Activated T-helper 1 cell treated with Interleukin-2 at 50 U/mL for 16 hours (primary cell): ENCODE results near the gene TENM4.

Experiments
- DNase-seq: peaks from one replicate; pipeline ENCODE4 v3.0.0-alpha.2; 2020; ENCODE audit warnings: low read depth

Gene TENM4

GRCh38 chr11:79055856-79056631, 384.8 kb downstream of the TENM4 start:
- DNase-seq, result no peak

DNA sequence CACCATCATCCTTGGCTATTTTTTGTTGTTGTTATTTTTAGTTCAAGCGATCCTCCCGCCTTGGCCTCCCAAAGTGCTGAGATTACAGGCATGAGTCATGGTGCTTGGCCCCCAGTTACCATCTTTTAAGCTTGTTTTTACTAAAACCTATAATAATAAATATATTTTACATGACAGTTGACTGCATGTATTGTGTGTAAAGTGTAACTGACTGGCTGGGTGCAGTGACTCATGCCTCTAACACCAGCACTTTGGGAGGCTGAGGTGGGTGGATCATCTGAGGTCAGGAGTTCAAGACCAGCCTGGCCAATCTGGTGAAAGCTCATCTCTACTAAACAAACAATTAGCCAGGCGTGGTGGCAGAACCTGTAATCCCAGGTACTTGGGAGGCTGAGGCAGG, 386.2 kb downstream of the TENM4 start:
- DNase-seq, result no peak

GRCh38 chr11:79052544-79052943, 388.3 kb downstream of the TENM4 start:
- no peak for DNase-seq

GRCh38 chr11:79050786-79051185, 390.0 kb downstream of the TENM4 start:
- no peak for DNase-seq

GRCh38 chr11:79049741-79050179, 391.1 kb downstream of the TENM4 start:
- DNase-seq, result no peak

DNA sequence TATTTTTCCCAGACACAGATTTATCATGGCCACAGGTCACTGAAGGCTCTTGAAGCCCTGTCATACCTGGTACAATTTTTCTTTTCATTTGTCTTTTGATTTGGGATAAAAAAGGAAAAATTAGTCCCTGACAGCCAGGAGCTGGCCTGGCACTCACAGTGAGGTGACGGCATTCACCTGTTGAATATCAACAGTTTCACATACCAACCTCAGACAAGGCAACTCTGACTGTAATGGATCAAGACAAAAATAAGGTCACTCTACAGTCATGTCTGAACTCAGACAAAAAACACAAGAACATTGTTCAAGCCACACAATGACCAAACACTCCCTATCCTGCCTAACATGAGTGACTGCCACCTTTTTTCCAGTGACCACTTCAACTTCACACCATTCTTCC, 392.9 kb downstream of the TENM4 start:
- no peak for DNase-seq

- no peak for DNase-seq
These were observed 393.5 kb downstream of the TENM4 start for GRCh38 chr11:79047321-79047720.

- DNase-seq, result no peak
These were observed 394.5 kb downstream of the TENM4 start for GRCh38 chr11:79046366-79046765.

GRCh38 chr11:79045800-79046304, 395.0 kb downstream of the TENM4 start:
- no peak for DNase-seq

GRCh38 chr11:79045018-79045799, 395.6 kb downstream of the TENM4 start:
- no peak for DNase-seq

DNA sequence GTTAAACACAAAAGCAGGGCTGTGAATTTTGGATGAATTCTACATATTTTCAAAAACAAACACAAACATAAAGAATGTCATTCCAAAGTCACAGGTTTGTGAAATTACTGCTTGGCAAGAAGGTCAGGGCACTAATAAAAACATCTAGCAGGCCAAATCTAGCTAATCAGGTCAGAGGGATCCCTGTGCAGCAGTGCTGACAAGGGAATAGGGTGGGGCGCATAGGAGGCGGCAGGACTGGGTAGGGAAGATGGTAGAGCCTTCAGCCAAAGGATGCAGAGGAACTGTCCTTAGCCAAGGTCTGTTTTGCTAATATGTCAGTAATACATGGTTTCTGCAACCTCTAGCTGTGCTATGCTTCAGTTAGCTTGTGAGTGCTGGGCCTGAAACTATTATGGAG, 396.6 kb downstream of the TENM4 start:
- no peak for DNase-seq

- DNase-seq, result no peak
These were observed 397.1 kb downstream of the TENM4 start for GRCh38 chr11:79043726-79044125.

GRCh38 chr11:79042824-79043223, 398.0 kb downstream of the TENM4 start:
- DNase-seq, result no peak

DNA sequence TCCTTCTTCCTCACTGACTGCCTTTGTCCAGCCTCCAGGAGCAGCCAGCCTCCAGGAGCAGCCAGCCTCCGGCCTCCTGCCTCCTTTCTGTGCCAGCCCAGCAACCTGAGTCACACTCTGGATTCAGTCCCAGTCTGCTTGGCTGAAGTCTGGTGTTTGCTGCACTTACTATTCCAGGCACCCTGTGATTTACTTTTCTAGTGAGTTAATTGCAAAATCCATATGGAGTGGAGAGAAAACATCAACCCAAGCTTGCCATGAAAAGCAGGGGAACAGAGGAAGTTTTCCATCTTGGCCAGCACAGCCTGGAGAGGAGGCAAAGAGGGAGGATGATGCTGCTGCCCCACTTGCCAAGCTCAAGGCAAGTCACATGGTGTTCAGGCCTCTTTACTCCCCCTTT, 400.5 kb downstream of the TENM4 start:
- DNase-seq, result no peak

DNA sequence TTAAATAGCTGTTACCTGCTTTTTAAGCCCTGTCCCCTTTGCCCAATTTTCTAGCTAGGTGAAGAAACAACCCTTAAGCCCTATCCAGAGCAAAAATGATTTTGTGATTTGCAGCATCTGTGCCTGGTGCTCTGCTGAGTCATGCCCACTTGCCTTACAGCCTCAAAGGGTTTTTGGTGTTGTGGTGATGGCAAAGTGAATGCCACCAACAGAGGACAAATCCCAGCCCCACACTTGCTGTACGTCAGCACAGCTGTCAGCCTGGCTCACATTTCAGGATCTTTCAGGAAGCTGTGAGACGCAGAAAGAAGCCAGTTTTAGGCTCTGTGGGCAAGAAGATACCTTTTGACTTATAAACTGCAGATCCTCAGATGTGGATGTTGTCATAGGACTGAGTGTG, 401.7 kb downstream of the TENM4 start:
- DNase-seq, result no peak

DNA sequence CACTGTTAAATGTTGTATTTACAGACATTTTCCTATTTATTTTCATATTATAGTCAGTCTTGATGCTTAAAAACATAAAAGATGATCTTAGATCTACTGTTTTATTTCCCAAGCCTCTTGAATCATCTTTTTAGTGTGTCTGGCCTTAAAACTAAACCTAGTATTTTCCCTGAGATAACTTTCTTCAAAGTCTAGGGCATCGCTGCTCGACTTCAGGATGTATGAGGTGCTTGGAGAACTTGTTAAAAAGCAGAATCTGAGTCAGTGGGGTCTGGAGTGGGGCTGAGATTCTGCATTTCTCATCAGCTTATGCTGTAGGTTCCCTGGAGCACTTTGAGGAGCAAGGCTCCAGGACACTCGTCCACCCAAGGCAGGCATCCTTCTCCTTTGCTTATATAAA, 404.9 kb downstream of the TENM4 start:
- DNase-seq, result no peak

GRCh38 chr11:79033833-79034232, 407.0 kb downstream of the TENM4 start:
- no peak for DNase-seq

DNA sequence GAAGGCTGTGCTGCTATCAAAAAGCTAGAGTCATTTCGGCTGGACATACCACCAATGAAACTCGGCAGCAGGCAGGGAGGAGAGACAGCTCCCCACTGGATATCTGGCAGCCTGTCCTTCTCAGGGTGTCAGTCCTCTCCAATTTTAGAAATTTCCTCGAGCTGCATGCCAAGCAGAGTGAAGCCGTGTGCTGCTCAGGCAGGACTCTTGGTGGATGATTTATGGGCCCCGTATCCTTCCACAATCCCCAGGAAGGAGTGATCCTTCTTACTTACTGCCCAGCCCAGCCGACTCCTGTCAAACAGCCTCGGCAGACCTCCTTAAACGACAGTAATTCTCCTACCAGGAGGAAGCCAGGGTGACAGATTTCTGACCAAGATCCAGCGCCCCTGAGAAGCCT, 410.4 kb downstream of the TENM4 start:
- DNase-seq, result no peak

- DNase-seq, result no peak
These were observed 412.6 kb downstream of the TENM4 start for GRCh38 chr11:79028225-79028624.

DNA sequence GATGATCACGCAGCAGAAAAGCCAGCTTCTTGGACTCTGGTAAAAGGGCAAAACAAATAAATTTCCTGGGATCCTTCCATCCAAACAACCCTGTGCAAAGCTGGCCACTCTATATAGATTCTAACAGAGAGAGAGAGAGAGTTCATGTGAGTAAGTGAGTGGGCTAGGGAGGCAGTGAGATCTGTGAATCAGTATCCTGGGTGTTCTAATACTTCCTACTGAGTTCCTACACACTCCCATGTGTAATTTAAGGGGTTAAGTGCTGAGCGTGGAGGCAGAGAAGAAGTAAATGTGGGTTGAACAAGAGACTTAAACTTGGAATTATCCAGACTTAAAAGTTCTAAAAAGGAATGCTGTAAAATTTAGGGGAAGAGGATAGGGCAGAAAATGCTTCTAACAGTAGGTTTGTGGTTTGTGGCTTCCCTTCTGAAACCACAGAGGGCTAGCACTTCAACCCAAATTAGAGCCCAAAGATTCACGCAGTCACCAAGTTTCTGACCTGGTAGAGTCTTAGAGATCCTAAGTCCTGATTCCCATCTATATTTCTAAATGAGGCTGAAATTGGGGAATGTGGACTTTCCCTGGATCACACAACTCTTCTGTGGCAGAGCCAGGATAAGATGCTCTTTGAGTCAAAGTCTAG, 413.9 kb downstream of the TENM4 start:
- no peak for DNase-seq

- no peak for DNase-seq
These were observed 415.2 kb downstream of the TENM4 start for GRCh38 chr11:79025622-79026021.

DNA sequence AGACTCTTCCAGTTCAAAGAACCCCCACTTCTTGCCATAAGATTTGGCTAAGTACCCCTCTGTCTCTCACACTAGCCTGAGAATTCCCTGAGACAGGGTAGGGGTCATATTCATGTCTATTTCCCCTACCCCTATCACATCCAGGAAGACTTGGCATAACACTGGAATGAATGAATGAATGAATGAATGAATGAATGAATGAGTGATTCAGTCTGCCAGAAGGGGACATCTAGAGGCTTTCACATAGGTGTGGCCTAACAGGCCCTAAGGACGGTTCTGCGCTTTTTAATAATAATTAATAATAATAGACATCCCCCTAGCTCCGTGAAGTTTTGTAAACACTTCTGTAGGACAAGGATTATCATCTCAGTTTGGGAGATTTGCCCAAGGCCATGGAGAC, 415.7 kb downstream of the TENM4 start:
- DNase-seq, result no peak

- no peak for DNase-seq
These were observed 418.6 kb downstream of the TENM4 start for GRCh38 chr11:79022265-79022664.
